Fibroblast of the aortic adventitia (primary cell): Measurements from ENCODE around the gene BCL11B. TPM values are rescaled to one million over a fixed set of nuclear protein-coding genes. Genes with fewer than 3 reads are reported as not detected.

Experiments
- DNase-seq: peaks from one replicate; pipeline ENCODE4 v3.0.0-alpha.2; 2010; ENCODE audit warnings: low read depth
- H3K4me3 ChIP-seq: 2 replicates; pipeline ENCODE4 v1.5.1; 2011; ENCODE audit warnings: low read depth, mild to moderate bottlenecking, control low read depth, low read length, moderate library complexity
- CTCF ChIP-seq: IDR thresholded peaks from 2 replicates; pipeline ENCODE4 v1.5.1; 2011; ENCODE audit warnings: mild to moderate bottlenecking, low read length, control low read depth, inconsistent platforms; ENCODE audit not compliant: insufficient read depth
- total RNA-seq: library from RNA; depleted of rRNA; stranded (reverse); fragments of >200 nt; gene quantifications from 2 replicates; pipeline ENCODE4 v1.2.3, GENCODE V29; 2012; ENCODE audit warnings: low replicate concordance

BCL11B gene
- total RNA-seq, 1 donor = 0.09 TPM

GRCh38 chr14:99245564-99246511, 26.2 kb downstream of the BCL11B start:
- DNase-seq = no peak
- TF ChIP-seq CTCF = no peak
- H3K4me3 ChIP-seq = no peak overlapping the region

- no peak for TF ChIP-seq CTCF
- no peak overlapping the region for H3K4me3 ChIP-seq
- DNase-seq = no peak
Measured at GRCh38 chr14:99244941-99245563, 26.9 kb downstream of the BCL11B start.

- no peak for DNase-seq
Measured at GRCh38 chr14:99244367-99244901, 27.6 kb downstream of the BCL11B start.

GRCh38 chr14:99242816-99243721, 28.9 kb downstream of the BCL11B start:
- H3K4me3 ChIP-seq = no peak overlapping the region
- no peak for TF ChIP-seq CTCF
- no peak for DNase-seq

More at GRCh38 chr14:99244367-99244901, 27.6 kb downstream of the BCL11B start:
- no peak overlapping the region for H3K4me3 ChIP-seq
- no peak for TF ChIP-seq CTCF

- no peak overlapping the region for H3K4me3 ChIP-seq
- no peak for DNase-seq
- TF ChIP-seq CTCF = no peak
Measured at GRCh38 chr14:99242238-99242637, 29.8 kb downstream of the BCL11B start.
